HL-60 (cell line): Measurements from ENCODE around the gene CHRM3.

ENCODE experiments used
- CTCF ChIP-seq: IDR thresholded peaks from one replicate; pipeline ENCODE4 v1.5.1; 2011; ENCODE audit warnings: low read length, control low read depth, inconsistent platforms; ENCODE audit not compliant: insufficient read depth
- GABPA ChIP-seq: IDR thresholded peaks from 2 replicates; pipeline ENCODE4 v1.6.1; 2012; ENCODE audit warnings: low read depth
- POLR2AphosphoS5 ChIP-seq: IDR thresholded peaks from 2 replicates; pipeline ENCODE4 v1.6.1; 2012; ENCODE audit warnings: low read depth
- SPI1 ChIP-seq: IDR thresholded peaks from 2 replicates; pipeline ENCODE4 v1.6.1; 2012; ENCODE audit warnings: low read depth, mild to moderate bottlenecking, borderline replicate concordance

GRCh38 chr1:239363930-239364329 is 22.4 kb upstream of the CHRM3 start:
- no peak for TF ChIP-seq CTCF
- no peak for TF ChIP-seq GABPA
- TF ChIP-seq SPI1, result peak; percentile 73; the same call in 1 of the 2 replicates
- no peak for TF ChIP-seq POLR2AphosphoS5
